ENCODE data around the gene PSME2.

DNA sequence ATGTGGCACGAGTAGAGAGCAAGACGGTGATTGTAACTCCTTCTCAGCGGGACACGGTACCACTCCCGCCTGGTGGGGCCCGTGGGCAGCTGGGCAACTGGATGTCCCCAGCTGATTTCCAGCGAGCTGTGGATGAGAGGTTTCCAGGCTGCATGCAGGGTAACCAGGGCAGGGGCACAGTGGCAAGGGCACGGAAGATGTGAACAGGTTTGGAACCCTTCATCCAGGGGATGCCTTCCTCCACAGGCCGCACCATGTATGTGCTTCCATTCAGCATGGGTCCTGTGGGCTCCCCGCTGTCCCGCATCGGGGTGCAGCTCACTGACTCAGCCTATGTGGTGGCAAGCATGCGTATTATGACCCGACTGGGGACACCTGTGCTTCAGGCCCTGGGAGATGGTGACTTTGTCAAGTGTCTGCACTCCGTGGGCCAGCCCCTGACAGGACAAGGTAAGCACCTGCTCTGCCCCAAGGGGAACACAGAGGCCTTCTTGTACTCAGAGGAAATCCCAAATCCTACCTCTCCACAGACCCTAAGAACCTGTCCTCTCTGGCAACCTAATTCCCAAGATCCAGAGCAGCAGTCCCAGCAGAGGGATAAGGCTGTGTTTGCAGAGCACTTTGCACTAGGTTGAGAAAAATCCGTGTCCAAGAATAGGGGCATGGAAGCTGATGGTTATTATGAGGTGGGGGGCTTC, 48.0 kb downstream of the PSME2 start:
- no peak for TF ChIP-seq SETDB1 (IDR thresholded peaks at IDR 0.05; ENCODE audit: insufficient read length, low read length)
- no peak for TF ChIP-seq RBAK (tag by site-specific recombination; IDR thresholded peaks at IDR 0.05)
- no peak for TF ChIP-seq ZBTB21 (tag by site-specific recombination; IDR thresholded peaks at IDR 0.05)
- no peak for TF ChIP-seq ZNF223 (tag by site-specific recombination; IDR thresholded peaks at IDR 0.05)
- no peak for TF ChIP-seq ZNF221 (tag by site-specific recombination; IDR thresholded peaks at IDR 0.05; ENCODE audit: borderline replicate concordance)
- TF ChIP-seq ZXDB (tag by site-specific recombination; IDR thresholded peaks at IDR 0.05): no peak
- TF ChIP-seq, protein P1, sequence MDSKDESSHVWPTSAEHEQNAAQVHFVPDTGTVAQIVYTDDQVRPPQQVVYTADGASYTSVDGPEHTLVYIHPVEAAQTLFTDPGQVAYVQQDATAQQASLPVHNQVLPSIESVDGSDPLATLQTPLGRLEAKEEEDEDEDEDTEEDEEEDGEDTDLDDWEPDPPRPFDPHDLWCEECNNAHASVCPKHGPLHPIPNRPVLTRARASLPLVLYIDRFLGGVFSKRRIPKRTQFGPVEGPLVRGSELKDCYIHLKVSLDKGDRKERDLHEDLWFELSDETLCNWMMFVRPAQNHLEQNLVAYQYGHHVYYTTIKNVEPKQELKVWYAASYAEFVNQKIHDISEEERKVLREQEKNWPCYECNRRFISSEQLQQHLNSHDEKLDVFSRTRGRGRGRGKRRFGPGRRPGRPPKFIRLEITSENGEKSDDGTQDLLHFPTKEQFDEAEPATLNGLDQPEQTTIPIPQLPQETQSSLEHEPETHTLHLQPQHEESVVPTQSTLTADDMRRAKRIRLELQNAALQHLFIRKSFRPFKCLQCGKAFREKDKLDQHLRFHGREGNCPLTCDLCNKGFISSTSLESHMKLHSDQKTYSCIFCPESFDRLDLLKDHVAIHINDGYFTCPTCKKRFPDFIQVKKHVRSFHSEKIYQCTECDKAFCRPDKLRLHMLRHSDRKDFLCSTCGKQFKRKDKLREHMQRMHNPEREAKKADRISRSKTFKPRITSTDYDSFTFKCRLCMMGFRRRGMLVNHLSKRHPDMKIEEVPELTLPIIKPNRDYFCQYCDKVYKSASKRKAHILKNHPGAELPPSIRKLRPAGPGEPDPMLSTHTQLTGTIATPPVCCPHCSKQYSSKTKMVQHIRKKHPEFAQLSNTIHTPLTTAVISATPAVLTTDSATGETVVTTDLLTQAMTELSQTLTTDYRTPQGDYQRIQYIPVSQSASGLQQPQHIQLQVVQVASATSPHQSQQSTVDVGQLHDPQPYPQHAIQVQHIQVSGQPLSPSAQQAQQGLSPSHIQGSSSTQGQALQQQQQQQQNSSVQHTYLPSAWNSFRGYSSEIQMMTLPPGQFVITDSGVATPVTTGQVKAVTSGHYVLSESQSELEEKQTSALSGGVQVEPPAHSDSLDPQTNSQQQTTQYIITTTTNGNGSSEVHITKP (tag by site-specific recombination; IDR thresholded peaks at IDR 0.05): no peak
- no peak for TF ChIP-seq ZNF138 (tag by site-specific recombination; IDR thresholded peaks at IDR 0.05; ENCODE audit: borderline replicate concordance)
- TF ChIP-seq, protein P2, sequence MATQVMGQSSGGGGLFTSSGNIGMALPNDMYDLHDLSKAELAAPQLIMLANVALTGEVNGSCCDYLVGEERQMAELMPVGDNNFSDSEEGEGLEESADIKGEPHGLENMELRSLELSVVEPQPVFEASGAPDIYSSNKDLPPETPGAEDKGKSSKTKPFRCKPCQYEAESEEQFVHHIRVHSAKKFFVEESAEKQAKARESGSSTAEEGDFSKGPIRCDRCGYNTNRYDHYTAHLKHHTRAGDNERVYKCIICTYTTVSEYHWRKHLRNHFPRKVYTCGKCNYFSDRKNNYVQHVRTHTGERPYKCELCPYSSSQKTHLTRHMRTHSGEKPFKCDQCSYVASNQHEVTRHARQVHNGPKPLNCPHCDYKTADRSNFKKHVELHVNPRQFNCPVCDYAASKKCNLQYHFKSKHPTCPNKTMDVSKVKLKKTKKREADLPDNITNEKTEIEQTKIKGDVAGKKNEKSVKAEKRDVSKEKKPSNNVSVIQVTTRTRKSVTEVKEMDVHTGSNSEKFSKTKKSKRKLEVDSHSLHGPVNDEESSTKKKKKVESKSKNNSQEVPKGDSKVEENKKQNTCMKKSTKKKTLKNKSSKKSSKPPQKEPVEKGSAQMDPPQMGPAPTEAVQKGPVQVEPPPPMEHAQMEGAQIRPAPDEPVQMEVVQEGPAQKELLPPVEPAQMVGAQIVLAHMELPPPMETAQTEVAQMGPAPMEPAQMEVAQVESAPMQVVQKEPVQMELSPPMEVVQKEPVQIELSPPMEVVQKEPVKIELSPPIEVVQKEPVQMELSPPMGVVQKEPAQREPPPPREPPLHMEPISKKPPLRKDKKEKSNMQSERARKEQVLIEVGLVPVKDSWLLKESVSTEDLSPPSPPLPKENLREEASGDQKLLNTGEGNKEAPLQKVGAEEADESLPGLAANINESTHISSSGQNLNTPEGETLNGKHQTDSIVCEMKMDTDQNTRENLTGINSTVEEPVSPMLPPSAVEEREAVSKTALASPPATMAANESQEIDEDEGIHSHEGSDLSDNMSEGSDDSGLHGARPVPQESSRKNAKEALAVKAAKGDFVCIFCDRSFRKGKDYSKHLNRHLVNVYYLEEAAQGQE (tag by site-specific recombination; IDR thresholded peaks at IDR 0.05): no peak
- no peak for TF ChIP-seq TCF7L2 (IDR thresholded peaks at IDR 0.05; ENCODE audit: borderline replicate concordance, low read depth, low read length)
- no peak for TF ChIP-seq HOXD13 (CRISPR knock-in tag; IDR thresholded peaks at IDR 0.05; ENCODE audit: borderline replicate concordance)
- no peak for TF ChIP-seq ZNF24 (tag by site-specific recombination; IDR thresholded peaks at IDR 0.05)
- no peak for TF ChIP-seq ZBTB8A (tag by site-specific recombination; IDR thresholded peaks at IDR 0.05)
- TF ChIP-seq ZNF354C (tag by site-specific recombination; IDR thresholded peaks at IDR 0.05; ENCODE audit: borderline replicate concordance, low read depth): no peak
